Measurements from ENCODE around the gene STARD13.

STARD13 gene

GRCh38 chr13:33158271-33158670 lies 127.3 kb downstream of the STARD13 start:
- Histone ChIP-seq H3K9me2 (replicated peaks; ENCODE audit: insufficient read depth, low read length) (no peaks in the 10 kb centered on the region), H3K9me3 (ENCODE audit: insufficient read depth, low read length) (no peaks in the 10 kb centered on the region), H3K36me3 (ENCODE audit: low read length) (no peaks in the 10 kb centered on the region), H3K79me2 (ENCODE audit: insufficient read depth, low read length) (no peaks in the 10 kb centered on the region), H4K20me1 (ENCODE audit: low read depth, low read length) (no peaks in the 10 kb centered on the region), H3K4me3 (ENCODE audit: insufficient read depth, low read length, poor library complexity, severe bottlenecking) (no peak overlapping the region), H3K9ac (ENCODE audit: low read length) (no peak overlapping the region), H3K27me3 (ENCODE audit: low read length) (no peaks in the 10 kb centered on the region), H2AFZ (ENCODE audit: low read depth, low read length, severe bottlenecking) (no peak overlapping the region), H3F3A (ENCODE audit: insufficient read depth) (no peaks in the 10 kb centered on the region), H3K4me2 (ENCODE audit: low read depth, low read length, poor library complexity, severe bottlenecking) (no peak overlapping the region), H3K27ac (ENCODE audit: low read depth, low read length) (no peak overlapping the region)
- TF ChIP-seq CTCF (IDR thresholded peaks at IDR 0.05; ENCODE audit: insufficient read depth, low read length, poor library complexity, severe bottlenecking) (no peak), EZH2phosphoT487 (conservative IDR thresholded peaks at IDR 0.05; ENCODE audit: low read length) (no peak)

- Histone ChIP-seq H3K27ac (ENCODE audit: low read depth, low read length) (no peak overlapping the region), H3K4me2 (ENCODE audit: low read depth, low read length, poor library complexity, severe bottlenecking) (no peak overlapping the region), H3K4me3 (ENCODE audit: insufficient read depth, low read length, poor library complexity, severe bottlenecking) (no peak overlapping the region), H3K9ac (ENCODE audit: low read length) (no peak overlapping the region), H3K9me2 (replicated peaks; ENCODE audit: insufficient read depth, low read length) (no peaks in the 10 kb centered on the region), H3K36me3 (ENCODE audit: low read length) (no peaks in the 10 kb centered on the region), H3K79me2 (ENCODE audit: insufficient read depth, low read length) (no peaks in the 10 kb centered on the region), H4K20me1 (ENCODE audit: low read depth, low read length) (no peaks in the 10 kb centered on the region), H3K9me3 (ENCODE audit: insufficient read depth, low read length) (no peaks in the 10 kb centered on the region), H3F3A (ENCODE audit: insufficient read depth) (no peaks in the 10 kb centered on the region), H2AFZ (ENCODE audit: low read depth, low read length, severe bottlenecking) (no peak overlapping the region), H3K27me3 (ENCODE audit: low read length) (no peaks in the 10 kb centered on the region)
- no peak for TF ChIP-seq CTCF (IDR thresholded peaks at IDR 0.05; ENCODE audit: insufficient read depth, low read length, poor library complexity, severe bottlenecking)
- TF ChIP-seq EZH2phosphoT487 (conservative IDR thresholded peaks at IDR 0.05; ENCODE audit: low read length) = no peak
Measured at GRCh38 chr13:33154911-33155310, 130.6 kb downstream of the STARD13 start.

- H3F3A ChIP-seq (ENCODE audit: insufficient read depth) = no peaks in the 10 kb centered on the region
- no peaks in the 10 kb centered on the region for H3K27me3 ChIP-seq (ENCODE audit: low read length)
- TF ChIP-seq EZH2phosphoT487 (conservative IDR thresholded peaks at IDR 0.05; ENCODE audit: low read length) = no peak
- no peak for TF ChIP-seq CTCF (IDR thresholded peaks at IDR 0.05; ENCODE audit: insufficient read depth, low read length, poor library complexity, severe bottlenecking)
- no peak overlapping the region for H3K4me3 ChIP-seq (ENCODE audit: insufficient read depth, low read length, poor library complexity, severe bottlenecking)
- H4K20me1 ChIP-seq (ENCODE audit: low read depth, low read length) = no peaks in the 10 kb centered on the region
- H3K79me2 ChIP-seq (ENCODE audit: insufficient read depth, low read length) = no peaks in the 10 kb centered on the region
- H3K36me3 ChIP-seq (ENCODE audit: low read length) = no peaks in the 10 kb centered on the region
- no peak overlapping the region for H2AFZ ChIP-seq (ENCODE audit: low read depth, low read length, severe bottlenecking)
- H3K9ac ChIP-seq (ENCODE audit: low read length) = no peak overlapping the region
- no peak overlapping the region for H3K27ac ChIP-seq (ENCODE audit: low read depth, low read length)
- H3K9me3 ChIP-seq (ENCODE audit: insufficient read depth, low read length) = no peaks in the 10 kb centered on the region
- H3K4me2 ChIP-seq (ENCODE audit: low read depth, low read length, poor library complexity, severe bottlenecking) = no peak overlapping the region
- no peaks in the 10 kb centered on the region for H3K9me2 ChIP-seq (replicated peaks; ENCODE audit: insufficient read depth, low read length)
Measured at GRCh38 chr13:33153421-33154404, 131.8 kb downstream of the STARD13 start.
